HG03280 (cell line): Measurements from ENCODE around the gene EMP3.
"Not testable (repeated sequence)": the region's sequence is repeated elsewhere in the genome, so short reads cannot be mapped to it uniquely, and the experiment has no call there.

Experiments used
- ATAC-seq: cut with Tn5 transposase; IDR thresholded peaks from one replicate; pipeline ENCODE4 v1.9.1; 2021; ENCODE audit warnings: mild to moderate bottlenecking, moderate library complexity; ENCODE audit not compliant: unreplicated experiment

Gene EMP3

DNA sequence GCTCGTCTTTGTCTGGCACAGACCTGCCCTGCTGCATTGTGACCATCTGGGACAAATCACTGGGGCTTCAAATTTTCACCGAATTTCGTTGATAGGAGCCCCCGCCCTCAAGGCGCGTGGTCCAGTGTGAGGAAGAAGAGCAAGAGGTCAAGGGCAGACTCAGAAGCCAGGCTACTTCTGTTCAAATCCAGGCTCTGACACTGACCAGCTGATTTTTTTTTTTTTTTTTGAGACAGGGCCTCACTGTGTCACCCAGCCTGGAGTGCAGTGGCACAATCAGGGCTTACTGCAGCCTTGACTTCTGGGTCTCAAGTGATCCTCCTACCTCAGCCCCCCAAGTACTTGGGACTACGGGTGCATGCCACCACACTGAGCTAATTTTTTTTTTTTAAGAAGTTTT is 46.0 kb downstream of the EMP3 start:
- ATAC-seq, result no peak

DNA sequence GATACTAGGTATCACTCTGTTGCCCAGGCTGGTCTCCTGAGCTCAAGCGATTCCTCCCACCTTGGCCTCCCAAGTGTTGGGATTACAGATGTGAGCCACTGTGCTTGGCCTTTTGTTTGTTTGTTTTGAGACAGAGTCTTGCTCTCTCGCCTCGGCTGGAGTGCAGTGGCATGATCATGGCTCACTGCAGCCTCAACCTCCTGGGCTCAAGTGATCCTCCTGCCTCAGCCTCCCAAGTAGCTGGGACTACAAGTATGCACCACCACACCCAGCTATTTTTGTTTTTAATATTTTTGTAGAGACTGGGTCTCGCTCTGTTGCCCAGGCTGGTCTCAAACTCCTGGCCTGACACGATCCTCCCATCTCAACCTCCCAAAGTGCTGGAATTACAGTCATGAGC is 46.4 kb downstream of the EMP3 start:
- ATAC-seq, result not testable (repeated sequence)

DNA sequence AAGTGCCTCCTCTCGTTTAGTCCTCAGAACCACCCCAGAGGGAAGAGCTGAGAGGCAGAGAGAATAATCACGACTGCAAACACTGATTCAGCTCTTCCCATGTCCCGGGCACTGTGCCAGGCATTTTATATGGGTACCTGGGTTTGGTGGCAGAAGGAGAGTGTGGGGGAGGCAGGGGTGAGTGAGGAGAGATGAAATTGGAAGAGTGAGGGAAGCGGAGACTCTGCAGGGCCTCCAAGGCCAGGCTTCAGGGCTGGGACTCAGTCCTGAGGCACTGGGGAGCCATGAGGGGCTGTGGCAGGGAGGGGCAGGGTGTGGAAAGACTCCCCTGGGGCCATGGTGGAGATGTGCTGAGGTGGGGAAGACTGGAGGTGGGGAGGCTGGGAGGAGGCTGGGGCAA is 47.6 kb downstream of the EMP3 start:
- no peak for ATAC-seq

DNA sequence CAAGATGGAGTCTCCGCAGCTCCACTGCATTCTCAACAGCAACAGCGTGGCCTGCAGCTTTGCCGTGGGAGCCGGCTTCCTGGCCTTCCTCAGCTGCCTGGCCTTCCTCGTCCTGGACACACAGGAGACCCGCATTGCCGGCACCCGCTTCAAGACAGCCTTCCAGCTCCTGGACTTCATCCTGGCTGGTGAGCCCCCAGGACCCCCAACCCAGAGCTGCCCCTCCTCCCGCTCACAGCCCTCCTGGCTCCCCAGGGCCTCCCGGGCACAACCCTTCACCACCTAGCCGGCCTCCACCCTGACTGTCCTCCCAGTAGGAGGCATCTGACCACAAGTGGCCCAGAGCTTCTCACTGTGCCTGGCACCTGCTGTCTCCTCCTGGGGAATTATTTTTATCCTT is 48.2 kb downstream of the EMP3 start:
- ATAC-seq, result no peak

DNA sequence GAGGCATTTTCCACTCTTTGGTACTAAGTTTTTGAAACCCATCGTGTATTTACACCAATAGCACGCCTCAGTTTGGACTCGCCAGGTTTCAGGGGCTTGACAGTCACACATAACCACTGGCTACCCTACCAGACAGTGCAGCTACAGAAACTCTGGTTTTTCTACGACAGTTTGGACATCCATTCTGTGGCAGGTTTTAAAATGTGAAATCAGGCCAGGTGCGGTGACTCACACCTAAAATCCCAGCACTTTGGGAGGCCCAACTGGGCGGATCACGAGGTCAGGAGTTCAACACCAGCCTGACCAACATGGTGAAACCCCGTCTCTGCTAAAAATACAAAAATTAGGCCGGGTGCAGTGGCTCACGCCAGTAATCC is 52.8 kb downstream of the EMP3 start:
- ATAC-seq, result no peak

DNA sequence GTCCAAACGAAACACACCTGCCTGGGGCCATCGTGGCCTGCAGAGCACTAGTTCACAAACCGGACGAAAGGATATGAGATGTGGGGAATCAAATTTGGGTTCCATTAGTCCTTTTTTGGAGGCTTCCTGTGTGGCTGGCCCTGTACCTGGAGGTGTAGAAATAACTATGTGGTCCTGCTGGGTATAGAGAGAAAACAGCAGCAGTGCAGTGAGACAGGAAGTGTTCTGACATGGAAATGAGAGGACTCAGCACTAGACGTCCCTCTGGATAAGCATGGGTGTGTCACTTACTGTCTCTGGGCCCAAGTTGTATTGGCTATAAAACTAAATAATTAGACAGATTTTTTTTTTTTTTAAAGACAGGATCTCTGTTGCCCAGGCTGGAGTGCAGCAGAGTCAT is 53.7 kb downstream of the EMP3 start:
- no peak for ATAC-seq
